Gastrocnemius medialis (tissue), 4 donors: ENCODE data around the gene MAPKAPK5. TPM values are rescaled to one million over a fixed set of nuclear protein-coding genes. Genes with fewer than 3 reads are reported as not detected.
"Not testable (repeated sequence)": the region's sequence is repeated elsewhere in the genome, so short reads cannot be mapped to it uniquely, and the experiment has no call there.

Experiments
- ATAC-seq, 2 donors: fragments of 150-250 bp; one replicate each; pipeline ENCODE4 v1.9.1; 2016
- DNase-seq, 2 donors: peaks; one replicate each; pipeline ENCODE4 v3.0.0-alpha.2; 2019
- H3K27ac ChIP-seq, 4 donors: fragments of 200-600 bp; sonication (generic); 1 replicate in 1 of 4; 2 replicates in 3 of 4; pipeline ENCODE4 v1.5.1; 2016 to 2018; ENCODE audit warnings: mild to moderate bottlenecking in 2 of 4, moderate library complexity in 1 of 4
- H3K27me3 ChIP-seq, 3 donors: fragments of 200-600 bp; sonication (generic) in 2 of 3; 1 replicate in 1 of 3; 2 replicates in 2 of 3; pipeline versions ENCODE4 v1.5.1 to v1.6.0; 2016 to 2019; ENCODE audit warnings: mild to moderate bottlenecking in 1 of 3, moderate library complexity in 1 of 3
- H3K36me3 ChIP-seq, 2 donors: fragments of 200-600 bp; sonication (generic) in 1 of 2; one replicate each; pipeline ENCODE4 v1.5.1; 2017 to 2018
- H3K4me1 ChIP-seq, 2 donors: fragments of 200-600 bp; sonication (generic) in 1 of 2; one replicate each; pipeline ENCODE4 v1.5.1; 2016 to 2017; ENCODE audit warnings: mild to moderate bottlenecking in 2 of 2
- H3K4me3 ChIP-seq, 4 donors: fragments of 200-600 bp; sonication (generic) in 3 of 4; 1 replicate in 1 of 4; 2 replicates in 3 of 4; pipeline ENCODE4 v1.5.1; 2016 to 2019; ENCODE audit warnings: mild to moderate bottlenecking in 2 of 4
- H3K9me3 ChIP-seq, 3 donors: fragments of 200-600 bp; sonication (generic) in 2 of 3; 1 replicate in 1 of 3; 2 replicates in 2 of 3; pipeline ENCODE4 v1.5.1; 2016 to 2019
- CTCF ChIP-seq, 5 experiments: fragments of 450-650 bp in 3 of 5; fragments of 200-600 bp in 2 of 5; sonication (generic) in 2 of 5; IDR thresholded peaks in 4 of 5; conservative IDR thresholded peaks in 1 of 5; 1 replicate in 4 of 5; 2 replicates in 1 of 5; pipeline ENCODE4 v1.5.1; 2016 to 2019; ENCODE audit warnings: antibody characterized with exemption in 5 of 5, mild to moderate bottlenecking in 3 of 5, moderate library complexity in 3 of 5
- POLR2A ChIP-seq, 2 donors: fragments of 450-650 bp; IDR thresholded peaks; one replicate each; pipeline ENCODE4 v1.6.1; 2017; ENCODE audit warnings: antibody characterized with exemption in 2 of 2, mild to moderate bottlenecking in 2 of 2, moderate library complexity in 2 of 2
- in situ Hi-C, 4 donors: fragments of 200-750 bp; cut with MboI; loops; one replicate each; pipeline versions ENCODE4 v1.15.0 to v1.8.0; 2017; ENCODE audit warnings: low sequenced_read_pairs in 4 of 4
- intact Hi-C: fragments of 100-400 bp; cut with DNase I; formaldehyde crosslinking; loops from one replicate; pipeline ENCODE4 v1.15.1; 2023; ENCODE audit warnings: low total_unique reads
- total RNA-seq, 4 donors: library from RNA; depleted of rRNA; stranded (reverse); fragments of >200 nt; gene quantifications; one replicate each; pipeline versions ENCODE4 v1.1.0 to v1.2.3, GENCODE V29; 2016

Gene MAPKAPK5
- total RNA-seq, 4 donors from 2014 or later = 32.3 to 57.8 (median 48.0) TPM

- in situ Hi-C loops, H3K27me3 ChIP-seq, intact Hi-C loops, H3K36me3 ChIP-seq, H3K27ac ChIP-seq, DNase-seq, ATAC-seq, H3K9me3 ChIP-seq, H3K4me3 ChIP-seq: not testable (repeated sequence)
- peaks cover 10 to 12% of the 10 kb centered on the region in 2 donors for H3K4me1 ChIP-seq
Observed at GRCh38 chr12:111835531-111836181, 6.4 kb upstream of the MAPKAPK5 start.

GRCh38 chr12:111838353-111838752 lies 3.7 kb upstream of the MAPKAPK5 start:
- no peak for TF ChIP-seq POLR2A (IDR thresholded peaks at IDR 0.05)
- no peak for TF ChIP-seq CTCF (IDR thresholded peaks at IDR 0.05 in 4 of 5, conservative IDR thresholded peaks at IDR 0.05 in 1 of 5)

GRCh38 chr12:111840807-111841206 lies 1.2 kb upstream of the MAPKAPK5 start:
- Histone ChIP-seq H3K4me3 (peak overlapping the region; percentile 54 to 93 (median 84)), H3K4me1 (peaks cover 31 to 41% of the 10 kb centered on the region in 2 donors), H3K27ac (peak overlapping the region; percentile 82 to 96 (median 90)), H3K9me3 (no peaks in the 10 kb centered on the region), H3K36me3 (peaks cover 0 to 11% of the 10 kb centered on the region in 2 donors), H3K27me3 (no peaks in the 10 kb centered on the region)
- no peak for TF ChIP-seq CTCF (IDR thresholded peaks at IDR 0.05 in 4 of 5, conservative IDR thresholded peaks at IDR 0.05 in 1 of 5)
- no peak for TF ChIP-seq POLR2A (IDR thresholded peaks at IDR 0.05)
- ATAC-seq (no peak), DNase-seq (no peak)
- in situ Hi-C loops = no loop called here
- intact Hi-C loops = loop anchor here (5.0 kb wide), 1 partner anchor 171 kb away; the partner anchor contains the start of genes ERP29 and TMEM116

More at GRCh38 chr12:111838353-111838752, 3.7 kb upstream of the MAPKAPK5 start:
- peaks cover 18 to 27% of the 10 kb centered on the region in 2 donors for H3K4me1 ChIP-seq
- H3K4me3 ChIP-seq = no peak overlapping the region
- H3K27ac ChIP-seq = no peak overlapping the region
- in situ Hi-C loops = no loop called here
- peaks cover 0 to 4% of the 10 kb centered on the region in 2 donors for H3K36me3 ChIP-seq
- ATAC-seq (no peak), DNase-seq (no peak)
- intact Hi-C loops = no loop called here
- no peaks in the 10 kb centered on the region for H3K9me3 ChIP-seq
- no peaks in the 10 kb centered on the region for H3K27me3 ChIP-seq

GRCh38 chr12:111841236-111841749 lies 735 bp upstream of the MAPKAPK5 start:
- H3K9me3 ChIP-seq = no peaks in the 10 kb centered on the region
- intact Hi-C loops (loop anchor here (5.0 kb wide), 1 partner anchor 171 kb away; the partner anchor contains the start of genes ERP29 and TMEM116), in situ Hi-C loops (no loop called here)
- H3K27me3 ChIP-seq = no peaks in the 10 kb centered on the region
- DNase-seq (no peak), ATAC-seq (peak in 1 of 2 donors; percentile 3)
- H3K4me1 ChIP-seq = peaks cover 31 to 41% of the 10 kb centered on the region in 2 donors
- H3K27ac ChIP-seq = peak overlapping the region; percentile 82 to 96 (median 90)
- TF ChIP-seq CTCF (IDR thresholded peaks at IDR 0.05 in 4 of 5, conservative IDR thresholded peaks at IDR 0.05 in 1 of 5) (no peak), POLR2A (IDR thresholded peaks at IDR 0.05) (no peak)
- peaks cover 0 to 11% of the 10 kb centered on the region in 2 donors for H3K36me3 ChIP-seq
- peak overlapping the region; percentile 54 to 93 (median 84) for H3K4me3 ChIP-seq
